H1 (cell line): Measurements from ENCODE around the gene GTF2F2. TPM values are rescaled to one million over a fixed set of nuclear protein-coding genes. Genes with fewer than 3 reads are reported as not detected.
A peak's percentile ranks its signal among the peaks of the same experiment; 100 is the strongest.

Experiments
- CHD1 ChIP-seq: IDR thresholded peaks from 2 replicates; pipeline ENCODE4 v1.6.1; 2012; ENCODE audit warnings: low read depth, low read length, improper control_type of control experiment
- CHD7 ChIP-seq: fragments of 300-600 bp; sonication (generic); IDR thresholded peaks from 2 replicates; pipeline ENCODE4 v1.7.1; 2012; ENCODE audit warnings: low read length, moderate library complexity, mild to moderate bottlenecking, inconsistent platforms; ENCODE audit not compliant: insufficient replicate concordance
- GABPA ChIP-seq: IDR thresholded peaks from 2 replicates; pipeline ENCODE4 v1.6.1; 2011; ENCODE audit warnings: mild to moderate bottlenecking, low read length, moderate library complexity, borderline replicate concordance; ENCODE audit not compliant: insufficient read depth
- JUN ChIP-seq: IDR thresholded peaks from 2 replicates; pipeline ENCODE4 v1.6.1; 2011; ENCODE audit warnings: low read depth, mild to moderate bottlenecking, improper control_type of control experiment, low read length
- MAFK ChIP-seq: IDR thresholded peaks from 2 replicates; pipeline ENCODE4 v1.6.1; 2012; ENCODE audit warnings: low read depth, mild to moderate bottlenecking, improper control_type of control experiment, low read length
- SIN3A ChIP-seq, 2 experiments: IDR thresholded peaks in 1 of 2; conservative IDR thresholded peaks in 1 of 2; 2 replicates each; pipeline ENCODE4 v1.6.1; 2011 to 2012; ENCODE audit warnings: low read length in 2 of 2, improper control_type of control experiment in 1 of 2, low read depth in 1 of 2, mild to moderate bottlenecking in 1 of 2
- TAF7 ChIP-seq: optimal IDR thresholded peaks from 2 replicates; pipeline ENCODE3; 2011; ENCODE audit warnings: low read depth, mild to moderate bottlenecking, inconsistent platforms, low read length, moderate library complexity, borderline replicate concordance
- USF2 ChIP-seq: IDR thresholded peaks from 2 replicates; pipeline ENCODE4 v1.6.1; 2011; ENCODE audit warnings: low read length, improper control_type of control experiment
- polyA plus RNA-seq, 7 experiments: library from polyadenylated mRNA; depleted of rRNA in 3 of 7; stranded (reverse) in 5 of 7; unstranded in 2 of 7; fragments of >200 nt in 5 of 7; fragments of 200-250 nt in 2 of 7; gene quantifications; 1 replicate in 5 of 7; 2 replicates in 1 of 7; 4 replicates in 1 of 7; pipeline versions ENCODE4 v1.2.1 to v1.2.3, GENCODE V29; 2011 to 2013; ENCODE audit warnings: missing spikeins in 2 of 7, mixed read lengths in 2 of 7
- total RNA-seq: library from RNA; stranded (reverse); fragmentation: NEBNext Ultra II Directional; extraction: Animal tissue kit (Norgen Biotek cat#: 25700); gene quantifications from 2 replicates; pipeline ENCODE4 v1.2.1, GENCODE V29; 2021

GTF2F2 gene
- total and polyA plus RNA-seq, 2 of the 8 experiments (the other 6 are each of a cell fraction or from before 2014, with no cell fraction given), result 10.8 to 31.1 TPM

DNA sequence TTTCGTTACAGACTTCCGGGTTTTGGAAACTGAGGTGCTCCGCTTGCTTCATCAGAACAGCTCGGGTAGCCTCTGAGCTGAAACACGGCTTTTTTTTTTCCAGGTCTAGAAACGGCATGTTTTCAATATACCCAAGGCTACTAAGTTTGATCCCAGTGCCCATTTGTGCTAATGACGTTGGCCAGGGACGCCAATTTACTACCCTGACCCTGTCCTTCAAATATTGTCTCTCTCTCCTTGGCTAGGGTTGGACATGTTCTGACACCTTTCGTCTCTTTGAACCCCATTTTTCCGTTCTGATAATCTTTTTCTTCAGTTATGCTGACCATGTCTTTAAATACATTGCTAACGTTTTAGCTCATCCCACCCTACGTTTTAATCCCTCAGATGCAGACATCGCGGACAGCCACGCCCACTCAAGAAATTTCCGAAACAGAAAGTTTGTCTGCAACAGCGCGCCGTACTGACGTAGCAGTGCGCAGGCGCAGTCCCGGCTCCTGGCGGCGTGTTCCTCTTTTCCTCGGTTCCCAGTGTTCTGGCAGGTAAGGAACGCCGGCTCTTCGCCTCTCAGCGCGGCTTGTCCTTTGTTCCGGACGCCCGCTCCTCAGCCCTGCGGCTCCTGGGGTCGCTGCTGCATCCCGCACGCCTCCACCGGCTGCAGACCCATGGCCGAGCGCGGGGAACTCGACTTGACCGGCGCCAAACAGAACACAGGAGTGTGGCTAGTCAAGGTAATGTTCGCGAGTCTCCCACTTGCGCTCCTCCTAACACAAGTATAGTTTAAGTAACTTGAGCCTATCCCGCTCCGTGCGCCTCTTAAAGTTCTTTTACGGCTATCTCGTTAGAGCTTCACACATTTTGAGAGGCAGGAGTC, at the start of gene GTF2F2 (continued):
- TF ChIP-seq CHD7, result no peak
- no peak for TF ChIP-seq JUN
- no peak for TF ChIP-seq MAFK
- TF ChIP-seq CHD1, result no peak
- TF ChIP-seq USF2, result no peak
- peak; percentile 88 for TF ChIP-seq TAF7
- TF ChIP-seq SIN3A (conservative IDR thresholded peaks at IDR 0.05 in 1 of 2, IDR thresholded peaks at IDR 0.05 in 1 of 2; ENCODE audit: low read depth in 1 of 2, low read length in 2 of 2), result peak in 1 of 2 experiments; percentile 84; a peak in 2 of 4 replicates
- no peak for TF ChIP-seq GABPA
